Measurements from ENCODE around the gene TIMM44.

GRCh38 chr19:7912697-7913564, 30.5 kb downstream of the TIMM44 start:
- no peak for TF ChIP-seq CTCF (IDR thresholded peaks at IDR 0.05)
- TF ChIP-seq EP300 (IDR thresholded peaks at IDR 0.05; ENCODE audit: borderline replicate concordance in 1 of 2, low read depth in 1 of 2, low read length in 1 of 2) = no peak
- TF ChIP-seq SIN3A (IDR thresholded peaks at IDR 0.05; ENCODE audit: borderline replicate concordance, low read depth, low read length) = no peak

Data from SK-N-SH (cell line).